HG03103 (cell line): ENCODE data around the gene MTG2.
A peak's percentile ranks its signal among the peaks of the same experiment; 100 is the strongest.

Experiments
- ATAC-seq: cut with Tn5 transposase; IDR thresholded peaks from one replicate; pipeline ENCODE4 v1.9.1; 2021; ENCODE audit warnings: low read depth; ENCODE audit not compliant: unreplicated experiment

Gene MTG2, protein sequence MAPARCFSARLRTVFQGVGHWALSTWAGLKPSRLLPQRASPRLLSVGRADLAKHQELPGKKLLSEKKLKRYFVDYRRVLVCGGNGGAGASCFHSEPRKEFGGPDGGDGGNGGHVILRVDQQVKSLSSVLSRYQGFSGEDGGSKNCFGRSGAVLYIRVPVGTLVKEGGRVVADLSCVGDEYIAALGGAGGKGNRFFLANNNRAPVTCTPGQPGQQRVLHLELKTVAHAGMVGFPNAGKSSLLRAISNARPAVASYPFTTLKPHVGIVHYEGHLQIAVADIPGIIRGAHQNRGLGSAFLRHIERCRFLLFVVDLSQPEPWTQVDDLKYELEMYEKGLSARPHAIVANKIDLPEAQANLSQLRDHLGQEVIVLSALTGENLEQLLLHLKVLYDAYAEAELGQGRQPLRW

GRCh38 chr20:62182469-62183425 lies at the start of gene MTG2:
MTG2 (plus strand) TSS chr20:62183028; CDS start chr20:62193421, 10,393 bp downstream.
- ATAC-seq: peak; percentile 87

DNA sequence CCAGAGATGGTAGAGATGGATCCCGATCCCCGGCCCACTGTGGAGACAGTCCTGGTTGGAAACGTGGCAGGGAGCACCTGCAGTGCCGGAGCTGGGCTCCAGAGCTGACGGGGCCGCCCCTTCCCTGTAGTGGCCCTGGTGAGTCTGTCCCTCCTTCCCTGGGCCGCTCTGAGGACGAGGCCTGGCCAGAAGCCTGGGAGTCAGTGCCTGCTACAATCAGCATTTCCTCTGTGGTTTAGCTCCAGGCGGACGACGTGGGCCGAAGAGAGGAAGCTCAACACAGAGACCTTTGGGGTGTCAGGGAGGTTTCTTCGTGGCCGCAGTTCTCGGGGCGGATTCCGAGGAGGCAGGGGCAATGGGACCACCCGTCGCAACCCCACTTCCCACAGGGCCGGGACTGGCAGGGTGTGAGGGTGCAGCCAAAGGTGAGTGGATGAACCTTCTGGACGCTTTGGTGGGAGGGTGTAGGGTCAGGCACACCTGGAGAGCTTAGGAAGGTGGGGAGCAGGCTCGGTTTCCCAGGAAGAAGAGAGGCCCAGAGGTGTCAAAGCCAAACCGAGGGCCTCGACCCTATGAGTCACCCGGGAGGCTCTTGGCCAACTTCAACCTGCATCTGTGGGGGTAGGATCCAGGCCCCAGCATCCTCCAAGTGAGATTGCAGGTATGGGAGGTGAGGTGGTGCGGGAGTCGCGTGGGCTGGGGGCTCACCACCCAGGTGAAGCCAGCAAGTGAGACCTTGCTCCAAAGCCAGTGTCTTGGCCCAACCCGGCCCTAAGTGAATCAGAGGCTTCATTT lies 49.6 kb upstream of the MTG2 start:
- ATAC-seq: no peak

DNA sequence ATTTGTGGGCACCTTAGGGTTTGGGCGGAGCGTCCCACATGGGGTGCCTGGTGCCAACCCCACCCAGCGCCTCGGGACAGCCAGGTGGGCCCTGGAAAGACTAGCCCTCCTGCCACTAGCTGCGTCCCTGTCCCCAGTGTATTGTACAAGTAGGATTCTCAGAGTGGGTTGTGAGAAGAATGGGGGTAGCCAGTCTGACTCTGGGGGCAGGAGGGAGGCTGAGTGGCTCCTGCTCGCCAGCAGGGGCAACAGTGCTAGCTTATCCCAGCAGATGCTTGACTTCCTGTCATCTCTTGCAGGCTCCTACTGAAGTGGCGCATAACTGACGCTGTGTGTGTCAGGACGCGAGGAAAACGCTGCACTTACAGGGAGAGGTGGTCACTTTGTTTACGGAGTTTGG lies 49.0 kb upstream of the MTG2 start:
- ATAC-seq: no peak

GRCh38 chr20:62134735-62135231 lies 48.0 kb upstream of the MTG2 start:
- no peak for ATAC-seq

DNA sequence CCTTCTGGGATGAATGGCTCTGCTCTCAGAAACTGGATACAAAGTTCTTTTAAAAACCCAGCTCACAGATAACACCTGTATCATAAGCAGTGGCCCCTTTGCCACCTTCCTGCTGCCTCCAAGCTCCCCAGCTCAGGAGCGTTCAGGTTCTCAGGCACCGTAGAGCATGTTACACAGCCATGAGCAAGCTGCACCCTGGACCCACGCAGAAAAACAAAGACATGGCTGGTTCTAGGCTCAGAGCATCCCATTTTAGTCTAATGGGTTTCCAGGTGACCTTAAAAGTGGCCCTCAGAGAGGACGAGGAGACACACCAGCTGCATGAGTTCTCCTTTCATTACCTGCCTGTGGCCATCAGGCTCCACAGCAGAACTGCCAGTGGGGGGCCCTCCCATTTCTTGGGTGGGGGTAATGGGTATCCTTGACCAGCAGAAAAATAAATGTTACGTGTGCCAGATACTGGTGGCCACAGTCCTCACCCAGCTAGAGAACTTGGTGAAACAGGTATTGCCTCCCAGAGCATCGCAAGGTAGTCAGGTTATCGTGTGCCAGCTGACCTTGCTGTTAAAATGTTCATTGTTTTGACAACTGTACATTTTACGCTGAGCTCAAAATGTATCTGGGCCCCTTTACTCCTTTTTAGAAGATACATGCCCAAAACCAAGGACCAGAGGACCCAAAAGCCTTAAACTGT lies 47.1 kb upstream of the MTG2 start:
- ATAC-seq: no peak

DNA sequence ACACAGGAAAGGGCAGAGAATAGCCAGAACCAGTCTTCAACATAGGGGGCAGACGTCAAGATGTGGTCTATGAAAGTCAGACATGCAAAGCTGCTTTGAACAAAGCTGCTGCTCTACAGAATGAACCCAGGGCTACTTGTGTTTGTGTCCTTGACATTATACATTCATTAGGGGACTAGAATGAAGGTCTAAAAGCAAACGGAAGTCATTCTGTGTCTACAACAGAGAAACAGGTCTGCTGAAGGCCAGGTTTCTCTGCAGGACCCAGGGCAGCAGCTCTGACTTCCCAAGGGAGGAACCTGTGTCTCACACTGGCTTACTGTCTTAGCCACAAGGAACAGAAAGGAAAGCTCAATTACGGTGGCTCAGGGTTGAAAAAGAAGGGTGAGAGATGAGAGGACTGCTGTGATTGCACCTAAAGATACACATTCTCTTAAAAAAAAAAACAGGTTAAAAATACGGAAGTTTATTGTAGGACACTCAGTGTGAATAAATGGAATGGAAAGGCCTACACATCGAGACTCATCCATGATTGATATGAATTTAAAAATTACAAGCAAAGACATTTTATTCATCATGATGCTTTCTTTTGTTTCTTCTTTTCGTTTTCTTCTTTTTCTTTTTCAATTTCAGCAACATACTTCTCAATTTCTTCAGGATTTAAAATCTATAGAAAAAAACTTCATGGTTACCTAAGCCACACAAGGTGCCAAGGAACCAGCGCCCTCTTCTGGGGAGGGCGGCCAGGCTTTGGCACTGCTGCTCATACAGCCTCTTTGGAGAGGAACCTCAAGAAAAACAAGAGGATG lies 46.3 kb upstream of the MTG2 start:
- no peak for ATAC-seq

DNA sequence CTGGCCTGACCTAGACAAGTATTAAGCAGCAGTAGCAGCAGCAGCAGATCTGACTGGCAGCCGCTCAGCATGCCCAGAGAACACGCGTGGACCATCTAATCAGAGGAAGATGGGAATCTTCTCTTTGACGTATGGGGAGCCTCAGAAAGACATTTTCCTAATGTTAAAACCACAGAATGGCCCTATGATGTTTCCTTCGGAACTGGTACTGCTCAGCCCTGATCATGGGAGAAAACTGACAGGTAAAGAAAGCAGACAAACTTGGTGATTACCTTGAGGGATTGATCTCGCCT lies 45.8 kb upstream of the MTG2 start:
- no peak for ATAC-seq

GRCh38 chr20:62137478-62138203 lies 45.2 kb upstream of the MTG2 start:
- ATAC-seq: no peak

DNA sequence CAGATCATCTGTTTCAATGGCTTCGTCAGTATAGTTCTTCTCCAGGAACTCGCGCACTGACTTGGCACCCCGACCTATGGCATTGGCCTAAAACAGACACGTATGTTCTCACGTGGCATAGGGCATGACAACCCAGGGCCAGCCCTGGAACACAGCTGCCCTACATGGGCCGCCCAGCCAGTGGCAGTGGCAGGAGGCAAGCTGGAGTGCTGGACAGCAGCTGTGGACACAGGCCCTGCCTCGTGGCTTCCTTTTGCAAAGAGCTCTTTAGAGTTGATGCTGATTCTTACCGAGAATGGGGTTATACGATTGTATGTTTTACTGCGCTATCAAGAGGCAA lies 44.7 kb upstream of the MTG2 start:
- ATAC-seq: no peak

DNA sequence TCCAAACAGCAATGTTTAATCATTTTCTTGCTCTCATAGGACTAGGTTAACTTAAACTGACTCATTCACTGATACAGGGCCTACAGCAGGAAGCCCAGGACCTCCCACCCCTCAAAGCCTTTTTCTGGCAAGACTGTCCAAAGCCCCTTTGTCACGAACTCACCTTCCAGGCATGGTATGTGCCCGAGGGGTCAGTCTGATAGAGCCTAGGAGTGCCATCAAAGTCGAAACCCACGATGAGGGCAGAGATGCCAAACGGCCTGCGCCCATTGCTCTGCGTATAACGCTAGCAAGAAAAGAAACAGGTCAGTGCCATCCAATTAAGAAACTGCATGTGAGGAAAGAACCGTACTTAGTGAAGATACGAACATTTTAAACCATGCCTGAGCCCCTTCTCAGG lies 43.9 kb upstream of the MTG2 start:
- ATAC-seq: no peak

DNA sequence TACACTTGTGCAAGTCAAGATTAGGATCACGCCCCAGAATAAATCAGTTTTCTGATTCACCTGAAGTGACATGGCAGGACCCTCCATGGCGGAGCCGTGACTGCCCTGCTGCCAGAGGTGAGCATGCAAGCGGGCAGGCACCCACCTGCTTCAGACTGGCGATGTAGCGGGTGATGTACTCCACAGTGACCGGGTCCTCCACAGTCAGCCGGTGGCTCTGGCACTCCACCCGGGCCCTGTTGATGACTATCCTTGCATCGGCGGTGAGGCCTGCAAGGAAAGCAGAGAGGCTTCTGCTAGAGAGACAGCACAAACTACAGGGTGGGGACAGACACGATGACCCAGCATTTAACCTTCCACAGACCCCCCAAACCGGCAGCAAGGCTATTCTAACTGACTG lies 43.2 kb upstream of the MTG2 start:
- ATAC-seq: no peak

DNA sequence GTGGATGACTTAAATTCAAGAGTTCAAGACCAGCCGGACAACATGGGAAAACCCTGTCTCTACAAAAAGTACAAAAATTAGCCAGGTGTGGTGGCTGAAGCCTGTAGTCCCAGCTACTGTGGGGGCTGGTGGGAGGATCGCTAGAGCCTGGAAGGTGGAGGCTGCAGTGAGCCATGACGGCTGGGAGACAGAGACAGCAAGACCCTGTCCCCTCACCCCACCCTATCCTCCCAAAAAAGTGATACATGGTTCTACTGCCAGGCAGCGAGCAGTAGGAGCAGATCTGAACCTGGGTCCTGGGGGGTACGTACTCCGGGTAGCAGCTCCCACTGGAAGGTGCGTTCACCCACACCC lies 41.8 kb upstream of the MTG2 start:
- ATAC-seq: no peak

GRCh38 chr20:62141397-62142251 lies 41.2 kb upstream of the MTG2 start:
- no peak for ATAC-seq

GRCh38 chr20:62142252-62143080 lies 40.4 kb upstream of the MTG2 start:
- peak; percentile 13 for ATAC-seq

DNA sequence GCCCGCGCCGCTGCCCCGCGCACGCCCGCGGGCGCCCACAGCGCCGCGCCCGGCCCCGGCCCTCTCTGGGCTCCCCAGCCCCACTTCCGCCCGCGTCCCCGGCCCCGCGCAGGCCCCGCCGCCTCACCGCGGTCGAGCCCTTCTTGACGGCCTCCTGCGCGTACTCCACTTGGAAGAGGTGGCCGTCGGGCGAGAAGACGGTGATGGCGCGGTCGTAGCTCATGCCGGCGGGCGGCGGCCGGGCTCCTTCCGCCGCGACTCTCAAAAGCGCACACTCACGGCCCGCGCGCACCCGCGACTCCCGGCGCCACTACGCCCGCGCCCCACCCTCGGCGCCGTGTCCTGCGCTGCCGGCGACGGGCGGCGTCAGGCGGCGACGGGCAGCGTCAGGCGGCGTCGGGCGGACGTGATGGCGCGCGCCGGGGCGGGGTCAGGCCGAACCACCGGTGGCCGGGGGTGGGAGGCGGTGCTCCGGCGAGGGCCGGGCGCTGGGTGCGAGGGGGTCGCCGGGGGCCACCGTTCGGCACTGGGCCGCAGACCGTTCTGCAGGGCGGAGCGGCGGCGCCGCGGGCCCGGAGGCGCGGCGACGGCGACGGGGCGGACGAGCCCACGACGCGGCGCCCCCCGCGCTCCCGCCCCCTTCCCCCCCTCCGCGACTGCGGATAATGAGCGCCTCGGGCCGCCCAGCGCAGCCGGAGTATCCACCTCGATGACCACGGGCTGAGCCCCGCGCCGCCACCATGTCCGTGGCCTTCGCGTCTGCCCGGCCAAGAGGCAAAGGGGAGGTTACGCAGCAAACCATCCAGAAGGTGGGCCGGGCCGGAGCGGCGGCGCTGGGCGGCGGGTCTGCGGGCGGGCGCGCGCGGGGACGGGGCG lies 39.5 kb upstream of the MTG2 start, which contains the start of the genes PSMA7 and SS18L1:
Gene PSMA7, minus strand, starts transcription at position 314 of the 876 bp plus-strand sequence. Its CDS starts 91 bp downstream, at position 223.
Gene SS18L1, plus strand, starts transcription at position 689 of the 876 bp plus-strand sequence. Its CDS starts 52 bp downstream, at position 741.
- peak; percentile 62 for ATAC-seq
